Progenitor cell of endocrine pancreas (in vitro differentiated cells): ENCODE measurements around the gene KIAA0930. TPM values are rescaled to one million over a fixed set of nuclear protein-coding genes. Genes with fewer than 3 reads are reported as not detected.

Experiments
- DNase-seq: peaks from one replicate; pipeline ENCODE4 v3.0.0; 2021; ENCODE audit warnings: low spot score; ENCODE audit not compliant: unreplicated experiment
- H3K27ac Mint-ChIP-seq: 2 replicates; pipeline ENCODE4 v1.8.0; 2021; ENCODE audit warnings: mild to moderate bottlenecking, moderate library complexity, mixed read lengths
- H3K27me3 Mint-ChIP-seq: 2 replicates; pipeline ENCODE4 v1.8.0; 2021; ENCODE audit warnings: mixed read lengths
- H3K36me3 Mint-ChIP-seq: 2 replicates; pipeline ENCODE4 v1.8.0; 2022; ENCODE audit warnings: mixed read lengths; ENCODE audit not compliant: insufficient read depth
- H3K4me1 Mint-ChIP-seq: 2 replicates; pipeline ENCODE4 v1.8.0; 2021; ENCODE audit warnings: low read depth, mixed read lengths
- H3K4me3 Mint-ChIP-seq: 2 replicates; pipeline ENCODE4 v1.8.0; 2021; ENCODE audit warnings: low read depth, mild to moderate bottlenecking, moderate library complexity, mixed read lengths
- H3K9me3 Mint-ChIP-seq: 2 replicates; pipeline ENCODE4 v1.8.0; 2021; ENCODE audit warnings: low read depth, mixed read lengths
- total RNA-seq: library from RNA; stranded (reverse); gene quantifications from 2 replicates; pipeline ENCODE4 v1.2.1, GENCODE V29; 2021
- TF ChIP-seq, protein P1 (sequence below): fragments of 200-600 bp; sonication (generic); IDR thresholded peaks from one replicate; pipeline ENCODE4 v1.5.0; 2021; ENCODE audit warnings: antibody characterized with exemption, mild to moderate bottlenecking; ENCODE audit not compliant: unreplicated experiment

The KIAA0930 gene
- total RNA-seq, 1 donor from 2014 or later, result 45.3 TPM

DNA sequence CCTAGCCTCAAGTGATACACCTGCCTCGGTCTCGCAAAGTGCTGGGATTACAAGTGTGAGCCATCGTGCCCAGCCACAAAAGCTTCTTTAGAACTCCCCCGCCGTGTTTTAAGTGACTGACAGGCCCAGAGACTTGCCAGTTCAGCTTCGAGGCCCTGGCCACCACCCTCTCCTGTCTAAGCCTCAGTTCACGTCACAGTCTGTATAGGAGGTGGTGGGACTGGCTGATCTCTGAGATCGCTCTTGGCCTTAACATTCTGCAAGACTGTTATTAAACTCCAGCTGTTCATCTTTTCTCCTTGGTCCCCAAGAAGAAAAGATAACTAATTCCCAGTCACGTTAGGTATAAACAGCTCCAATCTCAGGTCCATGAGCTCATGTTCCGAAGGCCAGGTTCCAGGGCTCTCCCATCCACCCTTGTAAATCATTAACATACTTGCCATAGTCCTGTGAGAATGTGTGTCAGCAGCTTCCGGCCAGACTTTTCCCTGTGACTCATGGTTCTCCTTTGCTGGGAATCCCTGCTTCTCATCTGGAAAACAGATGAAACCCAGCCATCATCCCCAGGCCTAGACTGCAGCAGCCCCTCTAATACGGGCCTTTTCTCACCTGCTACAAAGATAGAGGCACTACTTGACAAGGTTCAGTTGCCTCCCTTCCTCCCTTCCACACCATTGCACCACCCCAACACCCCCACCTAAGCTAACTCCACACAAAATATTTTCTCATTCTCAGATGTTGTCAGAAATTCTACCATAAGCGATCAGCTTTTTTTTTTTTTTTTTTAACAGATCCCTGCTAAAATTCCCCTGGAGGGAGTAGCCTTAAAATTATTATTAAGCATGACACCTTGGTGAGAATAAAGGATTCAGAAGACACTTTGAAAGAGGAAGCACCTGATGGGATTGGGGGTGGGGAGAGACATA lies 5.6 kb upstream of the KIAA0930 start:
- Mint-ChIP-seq H3K9me3 (no peaks in the 10 kb centered on the region), H3K27ac (peak overlapping the region; percentile 96), H3K4me1 (peaks cover 12% of the 10 kb centered on the region), H3K36me3 (no peaks in the 10 kb centered on the region), H3K27me3 (no peaks in the 10 kb centered on the region), H3K4me3 (no peak overlapping the region)
- no peak for DNase-seq
- TF ChIP-seq, protein P1, sequence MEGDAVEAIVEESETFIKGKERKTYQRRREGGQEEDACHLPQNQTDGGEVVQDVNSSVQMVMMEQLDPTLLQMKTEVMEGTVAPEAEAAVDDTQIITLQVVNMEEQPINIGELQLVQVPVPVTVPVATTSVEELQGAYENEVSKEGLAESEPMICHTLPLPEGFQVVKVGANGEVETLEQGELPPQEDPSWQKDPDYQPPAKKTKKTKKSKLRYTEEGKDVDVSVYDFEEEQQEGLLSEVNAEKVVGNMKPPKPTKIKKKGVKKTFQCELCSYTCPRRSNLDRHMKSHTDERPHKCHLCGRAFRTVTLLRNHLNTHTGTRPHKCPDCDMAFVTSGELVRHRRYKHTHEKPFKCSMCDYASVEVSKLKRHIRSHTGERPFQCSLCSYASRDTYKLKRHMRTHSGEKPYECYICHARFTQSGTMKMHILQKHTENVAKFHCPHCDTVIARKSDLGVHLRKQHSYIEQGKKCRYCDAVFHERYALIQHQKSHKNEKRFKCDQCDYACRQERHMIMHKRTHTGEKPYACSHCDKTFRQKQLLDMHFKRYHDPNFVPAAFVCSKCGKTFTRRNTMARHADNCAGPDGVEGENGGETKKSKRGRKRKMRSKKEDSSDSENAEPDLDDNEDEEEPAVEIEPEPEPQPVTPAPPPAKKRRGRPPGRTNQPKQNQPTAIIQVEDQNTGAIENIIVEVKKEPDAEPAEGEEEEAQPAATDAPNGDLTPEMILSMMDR, result no peak

DNA sequence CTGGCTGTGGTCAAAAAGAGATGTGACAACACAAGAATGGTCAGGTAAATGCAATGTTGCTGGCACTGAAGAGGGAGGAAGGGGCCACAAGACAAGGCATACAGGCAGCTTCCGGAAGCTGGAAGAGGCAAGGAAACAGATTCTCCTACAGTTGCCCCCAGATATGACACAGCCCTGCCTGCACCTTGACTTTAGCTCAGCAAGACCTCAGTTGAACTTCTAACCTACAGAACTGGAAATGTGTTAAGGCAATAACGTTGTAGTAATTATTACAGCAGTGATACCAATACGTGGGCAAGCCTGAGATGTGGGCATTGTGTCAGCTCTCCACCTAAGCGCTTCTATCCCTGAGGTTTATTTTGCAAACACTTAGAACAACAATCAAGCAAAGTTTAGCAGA lies 4.2 kb upstream of the KIAA0930 start:
- Mint-ChIP-seq H3K4me1 (peaks cover 12% of the 10 kb centered on the region), H3K9me3 (no peaks in the 10 kb centered on the region), H3K36me3 (no peaks in the 10 kb centered on the region), H3K27me3 (no peaks in the 10 kb centered on the region), H3K4me3 (no peak overlapping the region), H3K27ac (peak overlapping the region; percentile 85)
- no peak for DNase-seq
- TF ChIP-seq, protein P1, result no peak

DNA sequence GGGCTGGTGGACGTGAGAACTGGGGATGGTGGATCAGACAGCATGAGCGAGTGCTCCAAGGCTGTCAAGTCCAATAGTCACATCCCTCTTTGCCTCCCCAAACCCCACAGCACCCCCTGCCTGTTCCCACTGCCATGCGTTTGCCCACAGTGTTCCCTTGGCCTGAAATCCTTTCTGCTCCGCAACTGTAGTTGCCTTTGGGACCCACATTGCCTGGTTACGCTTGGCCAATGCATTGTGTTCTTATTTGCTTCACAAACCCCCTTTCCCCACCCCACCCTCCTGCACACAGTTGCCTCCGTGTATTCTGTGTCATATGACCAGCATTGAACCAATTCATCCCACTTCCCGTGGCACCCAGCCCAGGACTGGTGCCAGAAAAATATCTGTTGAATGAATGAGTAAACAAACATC lies 2.1 kb upstream of the KIAA0930 start:
- H3K36me3 Mint-ChIP-seq, result peaks cover 1% of the 10 kb centered on the region
- H3K4me1 Mint-ChIP-seq, result peaks cover 18% of the 10 kb centered on the region
- no peak overlapping the region for H3K27ac Mint-ChIP-seq
- no peak overlapping the region for H3K4me3 Mint-ChIP-seq
- TF ChIP-seq, protein P1, result no peak
- H3K27me3 Mint-ChIP-seq, result no peaks in the 10 kb centered on the region
- H3K9me3 Mint-ChIP-seq, result no peaks in the 10 kb centered on the region
- no peak for DNase-seq

DNA sequence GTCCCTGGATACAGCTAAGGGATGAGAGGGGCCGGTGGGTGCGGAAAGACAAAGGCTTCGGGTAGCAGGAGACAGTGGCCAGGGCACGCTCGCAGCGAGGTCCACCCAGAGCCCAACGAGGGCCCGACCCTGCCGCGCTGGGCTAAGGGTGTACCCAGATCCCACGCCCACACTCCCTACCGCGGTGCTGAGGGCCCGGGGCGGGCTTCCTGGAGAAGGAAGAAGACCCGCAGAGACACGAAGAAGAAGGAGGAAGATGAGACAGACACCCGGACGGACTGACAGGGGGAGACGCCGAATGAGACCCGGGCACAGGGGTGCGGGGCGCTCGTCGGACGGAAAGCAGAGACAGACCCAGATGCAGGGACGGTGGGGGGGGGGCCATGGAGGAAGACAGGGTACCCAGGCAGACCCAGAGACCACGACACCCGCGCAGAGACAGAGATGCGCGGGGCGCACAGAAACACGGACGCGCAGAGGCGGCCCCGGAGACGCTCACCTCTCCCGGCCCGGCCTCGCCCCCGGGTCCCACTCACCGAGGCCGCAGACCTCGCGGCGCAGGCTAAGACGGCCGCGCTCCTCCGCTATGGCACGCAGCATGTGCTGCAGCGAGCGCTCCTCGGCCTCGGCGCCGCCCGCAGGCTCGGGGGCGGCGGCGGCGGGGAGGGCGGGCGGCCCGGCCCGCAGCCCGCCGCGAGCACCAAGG lies 437 bp downstream of the KIAA0930 start:
- TF ChIP-seq, protein P1, result no peak
- H3K4me1 Mint-ChIP-seq, result peaks cover 9% of the 10 kb centered on the region
- H3K4me3 Mint-ChIP-seq, result peak overlapping the region; percentile 91
- H3K9me3 Mint-ChIP-seq, result no peaks in the 10 kb centered on the region
- DNase-seq, result no peak
- H3K36me3 Mint-ChIP-seq, result peaks cover 1% of the 10 kb centered on the region
- peak overlapping the region; percentile 92 for H3K27ac Mint-ChIP-seq
- no peaks in the 10 kb centered on the region for H3K27me3 Mint-ChIP-seq

DNA sequence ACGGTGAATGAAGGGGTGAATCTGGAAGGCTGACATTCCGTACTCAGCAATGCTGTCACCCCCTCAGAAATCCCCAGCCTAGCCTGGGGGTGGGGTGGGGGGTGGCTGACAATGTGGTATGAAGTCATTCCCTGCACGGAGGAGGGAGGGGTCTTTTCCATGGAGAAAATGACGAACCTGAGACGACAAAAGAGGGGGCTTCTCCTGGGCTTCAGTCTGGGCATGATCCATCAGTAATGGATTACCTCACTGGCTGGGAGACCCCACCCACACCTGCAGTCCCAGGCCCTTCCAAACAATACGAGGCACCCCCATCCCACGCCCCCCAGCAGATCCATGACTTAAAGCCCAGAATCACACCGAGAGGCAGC lies 1.0 kb downstream of the KIAA0930 start:
- H3K27ac Mint-ChIP-seq, result no peak overlapping the region
- no peaks in the 10 kb centered on the region for H3K27me3 Mint-ChIP-seq
- H3K4me1 Mint-ChIP-seq, result peaks cover 8% of the 10 kb centered on the region
- peaks cover 1% of the 10 kb centered on the region for H3K36me3 Mint-ChIP-seq
- peak overlapping the region; percentile 91 for H3K4me3 Mint-ChIP-seq
- no peak for DNase-seq
- H3K9me3 Mint-ChIP-seq, result no peaks in the 10 kb centered on the region
- TF ChIP-seq, protein P1, result no peak
